Measurements from ENCODE around the gene SECISBP2L. TPM values are rescaled to one million over a fixed set of nuclear protein-coding genes. Genes with fewer than 3 reads are reported as not detected.

The SECISBP2L gene
- total and polyA plus RNA-seq, 2 experiments from 2014 or later, result 18.6 to 28.3 TPM

- 0 out of 2 replicates have a peak, but pooled peaks have one; percentile 3 for TF ChIP-seq ZNF462 (CRISPR knock-in tag; IDR thresholded peaks at IDR 0.05)
- peak; percentile 52; the same call in 1 of the 2 replicates for TF ChIP-seq CREB1 (CRISPR knock-in tag; IDR thresholded peaks at IDR 0.05; ENCODE audit: low read depth)
Observed at GRCh38 chr15:49046220-49047102, at the start of gene SECISBP2L (continued).

GRCh38 chr15:49094923-49095322 is 48.7 kb upstream of the SECISBP2L start:
- Histone ChIP-seq H3K9me2 (ENCODE audit: insufficient read depth) (no peaks in the 10 kb centered on the region), H3K79me2 (replicated peaks; ENCODE audit: insufficient read depth) (no peaks in the 10 kb centered on the region), H3K27me3 (ENCODE audit: insufficient read depth) (no peaks in the 10 kb centered on the region), H3K27ac (ENCODE audit: low read depth) (no peak overlapping the region), H3K4me2 (no peak overlapping the region), H3K4me3 (no peak overlapping the region), H3F3A (replicated peaks; ENCODE audit: low read depth) (no peaks in the 10 kb centered on the region), H3K4me1 (ENCODE audit: insufficient read depth) (no peaks in the 10 kb centered on the region), H3K36me3 (ENCODE audit: insufficient read depth) (no peaks in the 10 kb centered on the region), H2AFZ (no peak overlapping the region), H4K20me1 (replicated peaks; ENCODE audit: insufficient read depth) (no peaks in the 10 kb centered on the region)
- Mint-ChIP-seq H3K27me3 (ENCODE audit: insufficient read depth, low read depth, poor library complexity) (no peaks in the 10 kb centered on the region), H3K4me1 (no peaks in the 10 kb centered on the region), H3K4me3 (no peak overlapping the region), H3K36me3 (ENCODE audit: low read depth) (no peaks in the 10 kb centered on the region), H3K9me3 (no peaks in the 10 kb centered on the region), H3K27ac (no peak overlapping the region)
- DNase-seq (ENCODE audit: low spot score), result no peak
- no peak for ATAC-seq
- TF ChIP-seq EZH2 (IDR thresholded peaks at IDR 0.05; ENCODE audit: low read depth, unreplicated experiment) (no peak), ZNF331 (CRISPR knock-in tag; IDR thresholded peaks at IDR 0.05; ENCODE audit: low read depth) (no peak), EZH2phosphoT487 (IDR thresholded peaks at IDR 0.05; ENCODE audit: unreplicated experiment) (no peak), CTCF (conservative IDR thresholded peaks at IDR 0.05; ENCODE audit: low read depth in 2 of 2) (no peak), NANOG (IDR thresholded peaks at IDR 0.05; ENCODE audit: borderline replicate concordance) (no peak), REST (IDR thresholded peaks at IDR 0.05; ENCODE audit: unreplicated experiment) (no peak), POLR2AphosphoS5 (IDR thresholded peaks at IDR 0.05; ENCODE audit: low read depth) (no peak)
